Fibroblast of mammary gland (primary cell): Measurements from ENCODE around the gene INPP4B.

Experiments used
- DNase-seq: peaks from one replicate; pipeline ENCODE4 v3.0.0-alpha.2; 2010; ENCODE audit warnings: low read depth
- H3K4me3 ChIP-seq: 2 replicates; pipeline ENCODE4 v1.5.1; 2011; ENCODE audit warnings: low read depth, mild to moderate bottlenecking, low read length, moderate library complexity; ENCODE audit not compliant: control insufficient read depth
- CTCF ChIP-seq: conservative IDR thresholded peaks from 2 replicates; pipeline ENCODE4 v1.5.1; 2011; ENCODE audit warnings: low read depth, low read length, inconsistent platforms; ENCODE audit not compliant: control insufficient read depth, insufficient read depth

INPP4B gene

GRCh38 chr4:142341268-142341667 lies 504.8 kb downstream of the INPP4B start:
- TF ChIP-seq CTCF = no peak
- no peak overlapping the region for H3K4me3 ChIP-seq

GRCh38 chr4:142339053-142339452 lies 507.0 kb downstream of the INPP4B start:
- H3K4me3 ChIP-seq = no peak overlapping the region
- DNase-seq = no peak
- TF ChIP-seq CTCF = no peak

More at GRCh38 chr4:142341268-142341667, 504.8 kb downstream of the INPP4B start:
- DNase-seq = no peak

GRCh38 chr4:142336251-142336934 lies 509.7 kb downstream of the INPP4B start:
- DNase-seq = no peak
- no peak for TF ChIP-seq CTCF
- no peak overlapping the region for H3K4me3 ChIP-seq

- no peak for DNase-seq
- H3K4me3 ChIP-seq = no peak overlapping the region
- no peak for TF ChIP-seq CTCF
Observed at GRCh38 chr4:142334931-142335330, 511.2 kb downstream of the INPP4B start.

GRCh38 chr4:142331646-142332045 lies 514.5 kb downstream of the INPP4B start:
- H3K4me3 ChIP-seq = no peak overlapping the region
- DNase-seq = peak; percentile 34
- no peak for TF ChIP-seq CTCF

GRCh38 chr4:142331132-142331531 lies 515.0 kb downstream of the INPP4B start:
- no peak for TF ChIP-seq CTCF
- H3K4me3 ChIP-seq = no peak overlapping the region

More at GRCh38 chr4:142331132-142331531, 515.0 kb downstream of the INPP4B start:
- DNase-seq = peak; percentile 44
